Measurements from ENCODE around the gene LEO1.

LEO1 gene

GRCh38 chr15:51889486-51889885 lies 82.1 kb downstream of the LEO1 start:
- H3K36me3 ChIP-seq (ENCODE audit: control insufficient read depth, low read length), result peaks cover 10% of the 10 kb centered on the region
- H3K79me2 ChIP-seq (ENCODE audit: control insufficient read depth, low read length), result no peaks in the 10 kb centered on the region
- no peak overlapping the region for H3K4me2 ChIP-seq (ENCODE audit: low read length)
- H3F3A ChIP-seq (ENCODE audit: control insufficient read depth, insufficient read depth), result peaks cover 10% of the 10 kb centered on the region
- no peaks in the 10 kb centered on the region for H3K9me3 ChIP-seq (ENCODE audit: control insufficient read depth, insufficient read depth, low read length)
- H3K9me2 ChIP-seq (replicated peaks; ENCODE audit: control insufficient read depth, low read length), result no peaks in the 10 kb centered on the region
- H3K27me3 ChIP-seq (ENCODE audit: control insufficient read depth, low read length), result no peaks in the 10 kb centered on the region
- H3K27ac ChIP-seq (ENCODE audit: low read depth, low read length), result no peak overlapping the region
- no peaks in the 10 kb centered on the region for H3K4me1 ChIP-seq (ENCODE audit: control insufficient read depth, low read length)
- TF ChIP-seq CTCF (IDR thresholded peaks at IDR 0.05; ENCODE audit: low read depth, low read length, poor library complexity, severe bottlenecking), result no peak
- TF ChIP-seq EZH2phosphoT487 (IDR thresholded peaks at IDR 0.05; ENCODE audit: borderline replicate concordance, low read length), result no peak
- no peaks in the 10 kb centered on the region for H4K20me1 ChIP-seq (ENCODE audit: control insufficient read depth, insufficient read depth, low read depth, low read length)
- H3K4me3 ChIP-seq (ENCODE audit: low read length), result no peak overlapping the region

GRCh38 chr15:51888593-51889195 lies 82.9 kb downstream of the LEO1 start:
- Histone ChIP-seq H3K4me3 (ENCODE audit: low read length) (no peak overlapping the region), H3K9me3 (ENCODE audit: control insufficient read depth, insufficient read depth, low read length) (no peaks in the 10 kb centered on the region), H3K36me3 (ENCODE audit: control insufficient read depth, low read length) (peaks cover 9% of the 10 kb centered on the region; the same call in 1 of the 2 replicates), H3F3A (ENCODE audit: control insufficient read depth, insufficient read depth) (peaks cover 10% of the 10 kb centered on the region), H3K27ac (ENCODE audit: low read depth, low read length) (no peak overlapping the region), H3K4me1 (ENCODE audit: control insufficient read depth, low read length) (no peaks in the 10 kb centered on the region), H3K27me3 (ENCODE audit: control insufficient read depth, low read length) (no peaks in the 10 kb centered on the region), H4K20me1 (ENCODE audit: control insufficient read depth, insufficient read depth, low read depth, low read length) (no peaks in the 10 kb centered on the region), H3K4me2 (ENCODE audit: low read length) (no peak overlapping the region), H3K9me2 (replicated peaks; ENCODE audit: control insufficient read depth, low read length) (no peaks in the 10 kb centered on the region), H3K79me2 (ENCODE audit: control insufficient read depth, low read length) (no peaks in the 10 kb centered on the region; the same call in 1 of the 2 replicates)
- TF ChIP-seq EZH2phosphoT487 (IDR thresholded peaks at IDR 0.05; ENCODE audit: borderline replicate concordance, low read length), result no peak
- peak; percentile 89 for TF ChIP-seq CTCF (IDR thresholded peaks at IDR 0.05; ENCODE audit: low read depth, low read length, poor library complexity, severe bottlenecking)

All from DOHH2 (cell line).